Fibroblast of lung (primary cell): ENCODE data around the gene IL1RAPL2.

Experiments used
- EZH2 ChIP-seq: IDR thresholded peaks from 2 replicates; pipeline ENCODE4 v1.5.1; 2012; ENCODE audit warnings: low read length, control low read depth, mild to moderate bottlenecking; ENCODE audit errors: missing control alignments
- TF ChIP-seq, protein P1 (sequence below), 2 donors: IDR thresholded peaks in 1 of 2; conservative IDR thresholded peaks in 1 of 2; 1 replicate in 1 of 2; 2 replicates in 1 of 2; pipeline ENCODE4 v1.5.1; 2011 to 2012; ENCODE audit warnings: low read length in 2 of 2, control low read depth in 1 of 2, inconsistent platforms in 1 of 2, low read depth in 1 of 2, mild to moderate bottlenecking in 1 of 2

- TF ChIP-seq, protein P1, sequence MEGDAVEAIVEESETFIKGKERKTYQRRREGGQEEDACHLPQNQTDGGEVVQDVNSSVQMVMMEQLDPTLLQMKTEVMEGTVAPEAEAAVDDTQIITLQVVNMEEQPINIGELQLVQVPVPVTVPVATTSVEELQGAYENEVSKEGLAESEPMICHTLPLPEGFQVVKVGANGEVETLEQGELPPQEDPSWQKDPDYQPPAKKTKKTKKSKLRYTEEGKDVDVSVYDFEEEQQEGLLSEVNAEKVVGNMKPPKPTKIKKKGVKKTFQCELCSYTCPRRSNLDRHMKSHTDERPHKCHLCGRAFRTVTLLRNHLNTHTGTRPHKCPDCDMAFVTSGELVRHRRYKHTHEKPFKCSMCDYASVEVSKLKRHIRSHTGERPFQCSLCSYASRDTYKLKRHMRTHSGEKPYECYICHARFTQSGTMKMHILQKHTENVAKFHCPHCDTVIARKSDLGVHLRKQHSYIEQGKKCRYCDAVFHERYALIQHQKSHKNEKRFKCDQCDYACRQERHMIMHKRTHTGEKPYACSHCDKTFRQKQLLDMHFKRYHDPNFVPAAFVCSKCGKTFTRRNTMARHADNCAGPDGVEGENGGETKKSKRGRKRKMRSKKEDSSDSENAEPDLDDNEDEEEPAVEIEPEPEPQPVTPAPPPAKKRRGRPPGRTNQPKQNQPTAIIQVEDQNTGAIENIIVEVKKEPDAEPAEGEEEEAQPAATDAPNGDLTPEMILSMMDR (conservative IDR thresholded peaks at IDR 0.05 in 1 of 2, IDR thresholded peaks at IDR 0.05 in 1 of 2; ENCODE audit: low read depth in 1 of 2, low read length in 2 of 2) = no peak
- no peak for TF ChIP-seq EZH2
Measured at GRCh38 chrX:104618106-104618895, 52.3 kb downstream of the IL1RAPL2 start.
